ENCODE measurements around the gene SLC4A2.

The SLC4A2 gene

DNA sequence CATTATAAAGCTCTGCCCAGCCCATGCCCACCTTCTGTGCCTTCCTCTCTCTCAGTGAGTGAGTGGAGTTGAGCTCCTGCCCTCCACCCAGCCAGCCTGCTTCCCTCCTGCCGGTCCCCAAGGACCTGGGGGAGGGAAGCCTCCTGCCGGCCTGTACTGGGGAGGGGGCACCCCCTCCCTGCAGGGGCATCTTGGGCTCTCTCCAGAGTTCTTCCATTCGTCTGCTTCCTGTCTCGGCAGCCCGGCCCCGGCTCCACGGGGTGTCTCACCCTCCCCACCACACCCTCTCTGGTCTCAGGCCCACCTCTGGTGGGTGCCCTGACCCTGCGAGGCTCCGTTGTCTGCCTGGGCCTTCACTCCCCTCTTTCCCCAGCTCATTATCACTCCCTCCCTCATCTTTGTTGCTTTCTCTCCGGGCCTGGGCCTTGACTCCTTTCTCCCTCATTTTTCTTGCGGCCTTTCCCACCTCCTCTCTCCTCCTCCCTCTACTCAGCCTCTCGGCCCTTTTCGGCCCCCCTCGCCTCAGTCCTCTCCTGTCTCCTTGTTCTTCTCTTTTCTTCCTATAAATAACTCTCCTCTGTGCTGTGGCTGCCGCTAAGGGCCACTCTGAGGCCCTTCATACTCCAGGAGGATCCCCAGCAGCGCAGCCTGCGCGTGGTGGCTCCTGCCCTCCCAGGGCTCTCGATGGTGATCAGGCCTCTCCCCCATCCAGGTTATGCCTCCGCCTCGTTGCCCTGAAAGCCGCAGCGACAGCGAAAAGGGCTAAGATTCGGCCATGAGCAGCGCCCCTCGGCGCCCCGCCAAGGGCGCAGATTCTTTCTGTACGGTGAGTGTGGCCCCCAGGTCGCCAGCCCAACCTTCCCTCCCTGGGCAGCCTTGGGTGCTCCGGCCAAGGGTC is 2.1 kb downstream of the SLC4A2 start:
- no peak for DNase-seq (ENCODE audit: low read depth)
- H3K4me3 ChIP-seq (ENCODE audit: low read length), result peak overlapping the region; percentile 83
- TF ChIP-seq, protein P1, sequence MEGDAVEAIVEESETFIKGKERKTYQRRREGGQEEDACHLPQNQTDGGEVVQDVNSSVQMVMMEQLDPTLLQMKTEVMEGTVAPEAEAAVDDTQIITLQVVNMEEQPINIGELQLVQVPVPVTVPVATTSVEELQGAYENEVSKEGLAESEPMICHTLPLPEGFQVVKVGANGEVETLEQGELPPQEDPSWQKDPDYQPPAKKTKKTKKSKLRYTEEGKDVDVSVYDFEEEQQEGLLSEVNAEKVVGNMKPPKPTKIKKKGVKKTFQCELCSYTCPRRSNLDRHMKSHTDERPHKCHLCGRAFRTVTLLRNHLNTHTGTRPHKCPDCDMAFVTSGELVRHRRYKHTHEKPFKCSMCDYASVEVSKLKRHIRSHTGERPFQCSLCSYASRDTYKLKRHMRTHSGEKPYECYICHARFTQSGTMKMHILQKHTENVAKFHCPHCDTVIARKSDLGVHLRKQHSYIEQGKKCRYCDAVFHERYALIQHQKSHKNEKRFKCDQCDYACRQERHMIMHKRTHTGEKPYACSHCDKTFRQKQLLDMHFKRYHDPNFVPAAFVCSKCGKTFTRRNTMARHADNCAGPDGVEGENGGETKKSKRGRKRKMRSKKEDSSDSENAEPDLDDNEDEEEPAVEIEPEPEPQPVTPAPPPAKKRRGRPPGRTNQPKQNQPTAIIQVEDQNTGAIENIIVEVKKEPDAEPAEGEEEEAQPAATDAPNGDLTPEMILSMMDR (conservative IDR thresholded peaks at IDR 0.05; ENCODE audit: low read depth, low read length), result no peak

DNA sequence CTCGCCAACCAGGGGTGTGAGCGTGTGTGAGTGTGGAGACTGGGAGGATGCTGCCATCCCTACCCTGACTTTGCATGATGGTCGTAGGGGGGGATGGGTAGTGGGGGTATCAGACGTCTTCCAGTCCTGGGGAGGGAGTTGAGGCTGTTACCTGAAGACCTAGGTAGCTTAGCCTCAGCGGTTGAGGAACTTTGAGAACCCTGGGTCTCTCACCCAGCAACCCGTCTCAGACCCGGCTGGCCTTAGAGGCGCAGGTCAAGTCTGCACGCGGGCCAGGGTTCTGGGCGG is 2.7 kb downstream of the SLC4A2 start:
- peak overlapping the region; percentile 83 for H3K4me3 ChIP-seq (ENCODE audit: low read length)
- TF ChIP-seq, protein P1 (conservative IDR thresholded peaks at IDR 0.05; ENCODE audit: low read depth, low read length), result no peak
- no peak for DNase-seq (ENCODE audit: low read depth)

DNA sequence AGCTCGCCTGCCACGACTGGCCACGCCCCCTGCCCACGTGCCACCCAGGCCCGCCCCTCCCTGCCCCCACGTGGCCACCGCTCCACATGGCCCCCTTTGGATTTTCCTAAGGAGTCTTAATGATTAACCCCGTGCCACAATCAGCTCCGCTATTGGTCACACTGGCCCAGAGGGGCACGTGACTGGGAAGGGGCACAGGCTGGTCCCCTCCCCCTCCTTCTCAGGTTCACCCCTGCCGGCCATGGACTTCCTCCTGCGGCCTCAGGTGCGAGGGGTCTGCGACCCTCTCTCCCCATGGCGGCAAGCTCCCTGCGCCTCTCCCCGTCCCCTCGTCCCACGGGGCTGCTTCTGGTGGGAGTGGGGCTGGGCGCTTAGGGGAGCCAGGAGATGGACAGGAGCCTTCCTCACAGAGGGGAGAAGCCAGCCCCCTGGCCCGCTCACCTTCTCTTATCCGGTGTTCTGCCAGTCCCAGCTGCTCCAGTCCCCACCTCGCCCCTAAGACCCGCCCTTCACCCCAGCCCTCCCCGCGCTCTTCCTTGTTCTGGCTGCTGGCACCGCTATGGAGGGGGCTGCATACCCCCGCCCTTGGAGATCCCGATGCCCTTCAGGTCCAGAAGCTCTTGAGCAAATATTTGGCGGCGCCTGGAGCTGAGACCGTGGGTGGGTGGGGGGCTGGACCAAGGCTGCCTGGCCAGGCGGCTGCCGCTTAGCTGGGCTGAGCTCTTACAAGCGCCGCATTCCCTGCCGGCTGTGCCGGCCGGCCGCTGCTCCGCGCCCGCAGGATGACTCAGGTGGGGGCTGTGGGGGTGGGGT is 3.2 kb downstream of the SLC4A2 start:
- peak overlapping the region; percentile 83 for H3K4me3 ChIP-seq (ENCODE audit: low read length)

DNA sequence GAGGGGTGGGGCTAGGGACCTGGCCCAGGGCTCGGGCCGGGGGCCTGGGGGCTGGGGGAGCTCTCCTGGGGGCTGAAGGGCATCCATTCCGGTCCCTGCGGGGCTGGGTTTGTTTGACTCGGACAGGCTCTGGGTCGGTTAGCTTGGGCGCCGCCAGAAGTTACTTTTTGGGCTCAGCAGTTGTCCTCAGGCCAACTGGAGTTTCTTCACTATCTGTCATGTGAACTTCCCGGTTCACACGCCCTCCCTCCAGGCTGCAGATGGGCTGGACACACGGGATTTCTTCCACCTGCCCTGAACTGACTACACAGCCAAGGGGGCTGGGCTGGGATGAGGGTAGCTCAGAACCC is 3.8 kb downstream of the SLC4A2 start:
- DNase-seq (ENCODE audit: low read depth), result no peak
- TF ChIP-seq, protein P1 (conservative IDR thresholded peaks at IDR 0.05; ENCODE audit: low read depth, low read length), result no peak

More for the DNA sequence above, 3.2 kb downstream of the SLC4A2 start:
- no peak for DNase-seq (ENCODE audit: low read depth)
- TF ChIP-seq, protein P1 (conservative IDR thresholded peaks at IDR 0.05; ENCODE audit: low read depth, low read length), result no peak

DNA sequence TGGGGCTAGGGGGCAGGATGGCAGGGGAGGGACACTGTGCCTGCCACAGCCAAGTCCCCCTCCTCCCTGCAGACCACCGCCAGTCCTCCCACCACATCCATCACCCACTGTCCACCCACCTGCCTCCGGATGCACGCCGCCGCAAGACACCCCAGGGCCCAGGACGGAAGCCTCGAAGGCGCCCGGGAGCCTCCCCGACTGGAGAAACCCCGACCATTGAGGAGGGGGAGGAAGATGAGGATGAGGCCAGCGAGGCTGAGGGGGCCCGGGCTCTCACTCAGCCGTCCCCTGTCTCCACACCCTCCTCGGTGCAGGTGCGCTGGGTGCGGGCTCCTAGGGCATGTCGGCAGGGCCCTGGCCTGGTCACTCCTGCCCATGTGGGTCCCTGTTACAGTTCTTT is 5.1 kb downstream of the SLC4A2 start:
- TF ChIP-seq, protein P1 (conservative IDR thresholded peaks at IDR 0.05; ENCODE audit: low read depth, low read length), result no peak
- no peak overlapping the region for H3K4me3 ChIP-seq (ENCODE audit: low read length)
- no peak for DNase-seq (ENCODE audit: low read depth)

More for the DNA sequence above, 3.8 kb downstream of the SLC4A2 start:
- peak overlapping the region; percentile 51 for H3K4me3 ChIP-seq (ENCODE audit: low read length)

DNA sequence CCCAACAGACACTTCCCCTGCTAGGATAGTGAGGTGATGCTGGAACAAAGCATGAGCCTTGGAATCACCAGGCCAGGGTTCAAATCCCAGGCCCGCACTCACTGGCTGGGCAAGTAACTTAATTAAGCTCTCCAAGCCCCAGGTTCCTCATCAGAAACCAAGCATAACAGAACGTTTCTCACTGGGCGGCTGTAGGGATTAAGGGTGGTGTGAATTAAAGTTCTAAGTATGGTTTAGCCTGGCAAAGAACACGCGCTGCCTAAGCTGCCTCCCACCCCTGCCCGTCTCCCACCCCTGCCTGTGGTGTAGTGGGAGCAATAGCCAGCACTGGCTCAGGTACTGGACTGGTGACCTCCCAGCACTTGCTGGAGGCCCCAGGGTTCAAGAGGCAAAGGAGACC is 5.6 kb downstream of the SLC4A2 start:
- DNase-seq (ENCODE audit: low read depth), result peak; percentile 91
- H3K4me3 ChIP-seq (ENCODE audit: low read length), result peak overlapping the region; percentile 28
- TF ChIP-seq, protein P1 (conservative IDR thresholded peaks at IDR 0.05; ENCODE audit: low read depth, low read length), result no peak

All from retinal pigment epithelial cell (primary cell).